Spleen (tissue), 7 donors: ENCODE data around the gene KCNJ8.

Experiments used
- CTCF ChIP-seq, 11 experiments: fragments of 200-600 bp in 7 of 11; fragments of 450-650 bp in 4 of 11; sonication (generic) in 4 of 11; IDR thresholded peaks in 8 of 11; conservative IDR thresholded peaks in 3 of 11; 1 replicate in 7 of 11; 2 replicates in 4 of 11; pipeline versions ENCODE4 v1.4.0 to v1.8.0; 2016 to 2021; ENCODE audit warnings: antibody characterized with exemption in 11 of 11, inconsistent platforms in 4 of 11, mild to moderate bottlenecking in 1 of 11
- POLR2A ChIP-seq, 3 donors: fragments of 450-650 bp; IDR thresholded peaks; one replicate each; pipeline ENCODE4 v1.5.1; 2017; ENCODE audit warnings: antibody characterized with exemption in 3 of 3, mild to moderate bottlenecking in 1 of 3
- POLR2AphosphoS5 ChIP-seq, 3 donors: sonication (generic); formaldehyde crosslinking; IDR thresholded peaks; one replicate each; pipeline ENCODE4 v1.5.1; 2017; ENCODE audit warnings: antibody characterized with exemption in 3 of 3
- donor health status: DM: no; HTN: no; CAD: no; lungs with moderate emphysema.
- donor health status: DM: no; HTN: no; CAD: no.
- donor health status: DM: no; HTN: no; CAD: no.

GRCh38 chr12:21718944-21719650 is 55.4 kb downstream of the KCNJ8 start:
- TF ChIP-seq POLR2A (IDR thresholded peaks at IDR 0.05) (no peak), CTCF (IDR thresholded peaks at IDR 0.05 in 8 of 11, conservative IDR thresholded peaks at IDR 0.05 in 3 of 11) (no peak), POLR2AphosphoS5 (IDR thresholded peaks at IDR 0.05) (no peak)
